ENCODE results near the gene ARID1A. TPM values are rescaled to one million over a fixed set of nuclear protein-coding genes. Genes with fewer than 3 reads are reported as not detected.

ARID1A gene
- total RNA-seq, 4 donors from 2014 or later = 16.7 to 119 (median 41.2) TPM

GRCh38 chr1:26717017-26717491, 21.2 kb downstream of the ARID1A start:
- H3K27ac ChIP-seq = no peak overlapping the region
- peaks cover 2 to 6% of the 10 kb centered on the region in 2 donors for H3K4me1 ChIP-seq
- intact Hi-C loops (cut with DNase I; ENCODE audit: low total_unique reads) = no loop called here
- no peak overlapping the region for H3K4me3 ChIP-seq
- no peak for TF ChIP-seq POLR2A (IDR thresholded peaks at IDR 0.05)
- TF ChIP-seq, protein P1, sequence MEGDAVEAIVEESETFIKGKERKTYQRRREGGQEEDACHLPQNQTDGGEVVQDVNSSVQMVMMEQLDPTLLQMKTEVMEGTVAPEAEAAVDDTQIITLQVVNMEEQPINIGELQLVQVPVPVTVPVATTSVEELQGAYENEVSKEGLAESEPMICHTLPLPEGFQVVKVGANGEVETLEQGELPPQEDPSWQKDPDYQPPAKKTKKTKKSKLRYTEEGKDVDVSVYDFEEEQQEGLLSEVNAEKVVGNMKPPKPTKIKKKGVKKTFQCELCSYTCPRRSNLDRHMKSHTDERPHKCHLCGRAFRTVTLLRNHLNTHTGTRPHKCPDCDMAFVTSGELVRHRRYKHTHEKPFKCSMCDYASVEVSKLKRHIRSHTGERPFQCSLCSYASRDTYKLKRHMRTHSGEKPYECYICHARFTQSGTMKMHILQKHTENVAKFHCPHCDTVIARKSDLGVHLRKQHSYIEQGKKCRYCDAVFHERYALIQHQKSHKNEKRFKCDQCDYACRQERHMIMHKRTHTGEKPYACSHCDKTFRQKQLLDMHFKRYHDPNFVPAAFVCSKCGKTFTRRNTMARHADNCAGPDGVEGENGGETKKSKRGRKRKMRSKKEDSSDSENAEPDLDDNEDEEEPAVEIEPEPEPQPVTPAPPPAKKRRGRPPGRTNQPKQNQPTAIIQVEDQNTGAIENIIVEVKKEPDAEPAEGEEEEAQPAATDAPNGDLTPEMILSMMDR (IDR thresholded peaks at IDR 0.05) = no peak
- H3K27me3 ChIP-seq = no peaks in the 10 kb centered on the region
- DNase-seq = no peak
- H3K9me3 ChIP-seq = no peaks in the 10 kb centered on the region
- H3K36me3 ChIP-seq = no peaks in the 10 kb centered on the region

GRCh38 chr1:26719205-26719604, 23.4 kb downstream of the ARID1A start:
- Histone ChIP-seq H3K4me1 (peaks cover 13 to 21% of the 10 kb centered on the region in 2 donors), H3K36me3 (no peaks in the 10 kb centered on the region), H3K27ac (no peak overlapping the region), H3K9me3 (no peaks in the 10 kb centered on the region), H3K27me3 (no peaks in the 10 kb centered on the region), H3K4me3 (no peak overlapping the region)
- no peak for DNase-seq
- TF ChIP-seq, protein P1 (IDR thresholded peaks at IDR 0.05) = no peak
- TF ChIP-seq POLR2A (IDR thresholded peaks at IDR 0.05) = no peak
- intact Hi-C loops (cut with DNase I; ENCODE audit: low total_unique reads) = no loop called here

DNA sequence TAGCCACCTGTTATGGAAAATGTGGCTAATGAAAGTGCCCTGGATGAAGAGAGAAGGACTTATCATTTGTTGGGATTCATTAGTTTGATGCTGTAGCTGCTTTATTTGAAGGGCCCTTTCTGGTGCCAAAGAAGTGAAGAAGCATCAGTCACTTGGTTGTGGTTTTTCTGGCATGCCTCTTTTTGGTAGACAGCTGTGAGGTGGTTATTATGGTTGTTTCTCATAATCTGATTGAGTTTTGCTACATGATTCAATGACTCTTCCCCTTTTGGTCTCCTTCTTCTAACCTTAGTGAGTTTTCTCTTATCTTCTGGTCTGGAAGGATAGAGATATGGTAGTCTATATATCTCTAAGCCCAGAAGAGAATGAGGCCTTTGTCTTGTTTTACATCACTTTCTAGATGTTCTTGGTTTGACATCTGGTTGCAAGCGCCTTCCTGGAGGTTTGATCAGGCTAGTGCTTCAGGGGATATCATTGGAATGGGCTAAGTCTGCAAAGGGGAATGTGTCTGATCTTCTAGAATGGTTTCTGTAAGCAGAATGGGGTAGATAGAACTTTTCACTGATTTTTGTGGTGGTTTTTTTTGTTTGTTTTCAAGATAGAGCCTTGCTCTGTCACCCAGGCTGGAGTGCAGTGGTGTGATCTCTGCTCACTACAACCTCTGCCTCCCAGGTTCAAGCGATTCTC, 26.0 kb downstream of the ARID1A start:
- H3K4me3 ChIP-seq = no peak overlapping the region
- intact Hi-C loops (cut with DNase I; ENCODE audit: low total_unique reads) = no loop called here
- no peaks in the 10 kb centered on the region for H3K9me3 ChIP-seq
- TF ChIP-seq, protein P1 (IDR thresholded peaks at IDR 0.05) = no peak
- no peak for TF ChIP-seq POLR2A (IDR thresholded peaks at IDR 0.05)
- no peaks in the 10 kb centered on the region for H3K36me3 ChIP-seq
- DNase-seq = no peak
- no peaks in the 10 kb centered on the region for H3K27me3 ChIP-seq
- no peak overlapping the region for H3K27ac ChIP-seq
- peaks cover 13 to 25% of the 10 kb centered on the region in 2 donors for H3K4me1 ChIP-seq

DNA sequence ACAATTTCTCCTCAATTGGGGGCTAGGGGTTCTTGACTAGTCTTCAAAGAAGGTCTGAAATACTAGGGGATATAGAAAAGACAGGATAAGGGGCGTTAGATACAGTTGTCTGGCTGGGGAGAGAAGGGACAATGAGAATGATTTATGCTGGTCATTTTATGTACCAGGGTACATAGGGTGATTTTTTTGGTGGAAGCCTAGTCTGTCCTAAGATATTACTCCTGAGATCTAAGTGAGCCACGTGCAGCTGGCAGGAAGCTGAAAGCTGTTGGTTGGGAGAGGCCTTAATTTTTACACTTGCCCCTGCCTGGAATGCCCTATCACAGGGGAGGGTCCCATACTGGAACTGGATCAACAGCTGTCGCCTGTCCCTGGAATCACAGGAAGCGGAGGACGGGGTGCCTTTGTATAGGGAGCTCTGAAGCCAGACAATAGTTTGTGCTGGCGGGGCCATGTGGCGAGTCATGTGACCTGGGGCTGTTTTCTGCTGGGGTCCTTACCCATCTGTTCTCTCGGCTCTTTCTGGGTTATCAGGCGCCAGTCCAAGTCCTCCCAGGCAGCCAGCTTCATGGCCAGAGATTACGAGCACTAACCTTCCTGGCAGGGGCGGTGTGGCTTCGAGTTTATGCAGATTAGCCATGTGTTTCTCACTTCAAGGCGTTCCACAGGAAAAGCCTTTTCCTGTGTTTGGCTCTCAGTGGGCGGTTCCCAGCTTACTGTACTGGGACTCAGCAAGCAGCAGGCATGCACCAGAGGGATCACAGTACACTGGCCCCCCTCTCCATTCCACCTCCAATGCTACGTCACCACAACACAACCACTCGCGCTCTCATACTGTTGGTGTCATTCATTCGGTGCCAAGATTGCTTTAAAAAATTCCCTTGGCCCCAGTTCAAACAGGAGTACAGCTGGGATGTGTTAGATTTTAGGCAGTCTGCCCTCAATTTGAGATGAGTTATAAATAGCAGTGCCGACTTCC, 27.5 kb downstream of the ARID1A start:
- no peaks in the 10 kb centered on the region for H3K27me3 ChIP-seq
- H3K4me1 ChIP-seq = peaks cover 13 to 25% of the 10 kb centered on the region in 2 donors
- H3K4me3 ChIP-seq = no peak overlapping the region

More for the DNA sequence above, 27.5 kb downstream of the ARID1A start:
- DNase-seq = peak; percentile 82 to 89
- TF ChIP-seq, protein P1 (IDR thresholded peaks at IDR 0.05) = no peak
- no peak for TF ChIP-seq POLR2A (IDR thresholded peaks at IDR 0.05)
- Histone ChIP-seq H3K36me3 (no peaks in the 10 kb centered on the region), H3K9me3 (no peaks in the 10 kb centered on the region), H3K27ac (peak overlapping the region; percentile 40 to 44)
- intact Hi-C loops (cut with DNase I; ENCODE audit: low total_unique reads) = no loop called here

Measured in uterus (tissue), 4 donors.